IMR-90 (cell line): ENCODE results near the gene DPYD. TPM values are rescaled to one million over a fixed set of nuclear protein-coding genes. Genes with fewer than 3 reads are reported as not detected.

ENCODE experiments used
- ATAC-seq: fragments of 200-7000 bp; cut with Tn5 transposase; 2 replicates; pipeline ENCODE4 v1.9.1; 2020; ENCODE audit warnings: low read depth, mild to moderate bottlenecking, moderate library complexity
- BruUV-seq: library from RNA; stranded (reverse); fragments of 400-500 nt; replicated peaks from 2 replicates; lab custom pipeline; 2021; lab: Mats Ljungman, UMichigan
- CTCF ChIA-PET: fragments of 300-600 bp; formaldehyde crosslinking; extraction: SDS; loops from one replicate; lab custom pipeline; 2021; ENCODE audit warnings: antibody characterized with exemption; lab: Yijun Ruan, JAX
- POLR2A ChIA-PET: fragments of 300-600 bp; sonication (Branson Sonifier 250); formaldehyde crosslinking; loops from one replicate; lab custom pipeline; 2022; ENCODE audit warnings: antibody characterized with exemption; ENCODE audit not compliant: unreplicated experiment; lab: Charles Lee
- DNase-seq: peaks from one replicate; pipeline ENCODE4 v3.0.0; 2013
- H2AFZ ChIP-seq: replicated peaks from 2 replicates; pipeline ENCODE3; 2013; ENCODE audit warnings: low read length, mild to moderate bottlenecking; ENCODE audit not compliant: poor library complexity
- H2AK5ac ChIP-seq: 2 replicates; pipeline ENCODE4 v1.6.1; 2013; ENCODE audit warnings: low read depth, low read length, inconsistent platforms
- H2AK9ac ChIP-seq: replicated peaks from 2 replicates; pipeline ENCODE3; 2013; ENCODE audit warnings: mild to moderate bottlenecking, low read depth, low read length, moderate library complexity; ENCODE audit not compliant: poor library complexity
- H2BK120ac ChIP-seq: 2 replicates; pipeline ENCODE4 v1.6.1; 2013; ENCODE audit warnings: low read depth, low read length, inconsistent platforms
- H2BK15ac ChIP-seq: 3 replicates; pipeline ENCODE4 v1.6.1; 2013; ENCODE audit warnings: low read depth, low read length, inconsistent platforms
- H2BK20ac ChIP-seq: 2 replicates; pipeline ENCODE4 v1.6.1; 2013; ENCODE audit warnings: low read depth, mild to moderate bottlenecking, inconsistent platforms, low read length, moderate library complexity
- H2BK5ac ChIP-seq: 2 replicates; pipeline ENCODE4 v1.6.1; 2013; ENCODE audit warnings: mild to moderate bottlenecking, low read depth, low read length, inconsistent platforms; ENCODE audit not compliant: poor library complexity, severe bottlenecking
- H3K14ac ChIP-seq: replicated peaks from 2 replicates; pipeline ENCODE4 v1.6.1; 2013; ENCODE audit warnings: low read depth, low read length, inconsistent platforms
- H3K18ac ChIP-seq: 2 replicates; pipeline ENCODE4 v1.6.1; 2013; ENCODE audit warnings: low read depth, low read length, control low read depth
- H3K23ac ChIP-seq: 2 replicates; pipeline ENCODE4 v1.6.1; 2013; ENCODE audit warnings: low read depth, low read length, inconsistent platforms
- H3K27ac ChIP-seq: 2 replicates; pipeline ENCODE4 v1.5.1; 2013; ENCODE audit warnings: mild to moderate bottlenecking, control low read depth, low read length; ENCODE audit not compliant: insufficient read depth
- H3K27me3 ChIP-seq: 2 replicates; pipeline ENCODE4 v1.6.1; 2013; ENCODE audit warnings: low read length; ENCODE audit not compliant: control insufficient read depth, insufficient read depth
- H3K36me3 ChIP-seq: 2 replicates; pipeline ENCODE4 v1.6.1; 2013; ENCODE audit warnings: low read length, mixed read lengths; ENCODE audit not compliant: control insufficient read depth, insufficient read depth
- H3K4ac ChIP-seq: 2 replicates; pipeline ENCODE4 v1.6.1; 2013; ENCODE audit warnings: low read depth, low read length, inconsistent platforms
- H3K4me1 ChIP-seq: 2 replicates; pipeline ENCODE4 v1.6.1; 2013; ENCODE audit warnings: low read length, mixed read lengths; ENCODE audit not compliant: control insufficient read depth, insufficient read depth
- H3K4me2 ChIP-seq: 2 replicates; pipeline ENCODE4 v1.6.1; 2013; ENCODE audit warnings: low read depth, mild to moderate bottlenecking, control low read depth, low read length, moderate library complexity
- H3K4me3 ChIP-seq: 2 replicates; pipeline ENCODE4 v1.5.1; 2013; ENCODE audit warnings: low read depth, mild to moderate bottlenecking, control low read depth, low read length, moderate library complexity; ENCODE audit not compliant: insufficient read depth
- H3K56ac ChIP-seq: 2 replicates; pipeline ENCODE4 v1.6.1; 2013; ENCODE audit warnings: low read length, inconsistent platforms; ENCODE audit not compliant: insufficient read depth; ENCODE audit errors: extremely low read depth
- H3K79me1 ChIP-seq, 2 experiments: 2 replicates each; pipeline ENCODE4 v1.6.1; 2013; ENCODE audit warnings: low read length in 2 of 2, inconsistent platforms in 1 of 2, low read depth in 1 of 2
- H3K9ac ChIP-seq: 2 replicates; pipeline ENCODE4 v1.6.1; 2013; ENCODE audit warnings: low read depth, low read length, control low read depth
- H3K9me1 ChIP-seq: 2 replicates; pipeline ENCODE4 v1.6.1; 2013; ENCODE audit warnings: low read length, inconsistent platforms; ENCODE audit not compliant: insufficient read depth
- H3K9me3 ChIP-seq: 2 replicates; pipeline ENCODE4 v1.6.1; 2013; ENCODE audit warnings: low read length; ENCODE audit not compliant: control insufficient read depth, insufficient read depth
- H4K20me1 ChIP-seq: 2 replicates; pipeline ENCODE4 v1.6.1; 2013; ENCODE audit warnings: low read length, inconsistent platforms; ENCODE audit not compliant: insufficient read depth
- H4K5ac ChIP-seq: 2 replicates; pipeline ENCODE4 v1.6.1; 2013; ENCODE audit warnings: mild to moderate bottlenecking, low read depth, low read length, control low read depth
- H4K8ac ChIP-seq, 2 experiments: 2 replicates each; pipeline ENCODE4 v1.6.1; 2013; ENCODE audit warnings: low read depth in 2 of 2, low read length in 2 of 2, control low read depth in 1 of 2, inconsistent platforms in 1 of 2
- H4K91ac ChIP-seq: 2 replicates; pipeline ENCODE4 v1.6.1; 2013; ENCODE audit warnings: low read depth, low read length, inconsistent platforms; ENCODE audit not compliant: insufficient read depth
- CEBPB ChIP-seq: IDR thresholded peaks from 2 replicates; pipeline ENCODE4 v1.6.1; 2012; ENCODE audit warnings: low read depth, low read length, improper control_type of control experiment
- SMC3 ChIP-seq: fragments of 150-350 bp; IDR thresholded peaks from 2 replicates; pipeline ENCODE4 v1.6.1; 2016; ENCODE audit warnings: low read depth, mild to moderate bottlenecking, antibody characterized with exemption, low read length, moderate library complexity
- WGBS, 2 experiments: methylation state at CpG; one replicate each; pipeline versions ENCODE4 v1.1.5 to v1.1.7; 2013; ENCODE audit warnings: missing lambda C conversion rate in 2 of 2; ENCODE audit not compliant: insufficient read length in 1 of 2; ENCODE audit errors: extremely low coverage in 2 of 2; 5-methylcytosine and 5-hydroxymethylcytosine counted together
- dilution Hi-C: fragments of 300-500 bp; cut with HindIII; formaldehyde crosslinking; loops from one replicate; pipeline ENCODE4 v1.14.3; 2018; ENCODE audit warnings: low sequenced_read_pairs; ENCODE audit not compliant: unreplicated experiment
- in situ Hi-C: fragments of 300-500 bp; cut with MboI; formaldehyde crosslinking; loops from 3 replicates; pipeline ENCODE4 v1.14.3; 2019; ENCODE audit warnings: low sequenced_read_pairs, inconsistent platforms, mixed read lengths
- intact Hi-C: fragments of 100-400 bp; cut with micrococcal nuclease; formaldehyde crosslinking; loops from 2 replicates; pipeline ENCODE4 v1.10.0; 2022
- polyA plus RNA-seq, 3 experiments: library from polyadenylated mRNA; depleted of rRNA; stranded (reverse); fragments of >200 nt; gene quantifications; 2 replicates each; pipeline ENCODE4 v1.2.3, GENCODE V29; 2012; ENCODE audit warnings: low replicate concordance in 1 of 3
- total RNA-seq: library from RNA; depleted of rRNA; stranded (reverse); fragments of >200 nt; gene quantifications from 2 replicates; pipeline ENCODE4 v1.2.3, GENCODE V29; 2012

DPYD gene
- total and polyA plus RNA-seq, 2 of the 4 experiments (the other 2 are of a cell fraction): 9.3 to 47.3 TPM

DNA sequence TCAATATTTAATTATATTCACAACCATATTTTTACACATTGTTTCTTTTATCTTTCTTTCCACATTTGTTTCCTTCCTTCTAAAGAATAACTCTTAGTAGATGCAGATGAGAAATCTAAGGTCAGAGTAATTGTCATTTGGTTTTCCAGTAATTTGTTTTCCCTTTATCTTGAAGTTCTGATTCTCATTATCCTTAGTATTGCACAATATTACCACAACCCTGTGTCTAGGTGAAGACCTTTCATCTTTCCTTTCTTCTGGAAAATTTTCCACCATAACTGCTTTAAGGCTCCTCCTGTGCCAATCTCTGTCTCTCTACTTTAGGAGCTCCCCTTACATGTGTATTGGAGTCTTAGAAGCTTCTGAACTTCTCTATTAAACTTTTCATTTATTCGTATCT, 209.0 kb downstream of the DPYD start:
- H3K14ac ChIP-seq: no peak overlapping the region
- H3K9ac ChIP-seq: no peak overlapping the region
- H2BK120ac ChIP-seq: no peak overlapping the region
- no peak overlapping the region for H2AK9ac ChIP-seq
- H2AK5ac ChIP-seq: no peak overlapping the region
- no peak overlapping the region for H2BK15ac ChIP-seq
- TF ChIP-seq CEBPB (peak; percentile 89), SMC3 (no peak)
- H3K9me3 ChIP-seq: no peaks in the 10 kb centered on the region
- H3K4ac ChIP-seq: no peak overlapping the region
- BruUV-seq: no TSS peak
- H4K20me1 ChIP-seq: no peaks in the 10 kb centered on the region
- no peak overlapping the region for H3K18ac ChIP-seq
- no peak overlapping the region for H2BK5ac ChIP-seq
- H3K4me1 ChIP-seq: no peaks in the 10 kb centered on the region
- CTCF ChIA-PET: interaction anchor here (0.6 kb wide), 1 partner anchor 12 kb away, joined by 3 read pairs; no protein-coding TSS in a partner anchor
- H3K27ac ChIP-seq: no peak overlapping the region
- H3K27me3 ChIP-seq: no peaks in the 10 kb centered on the region
- dilution Hi-C loops: no loop called here
- no peak overlapping the region for H3K23ac ChIP-seq
- H3K4me2 ChIP-seq: no peak overlapping the region
- no peaks in the 10 kb centered on the region for H3K36me3 ChIP-seq
- POLR2A ChIA-PET: no interaction called here
- DNase-seq (no peak), ATAC-seq (no peak)
- in situ Hi-C loops: no loop called here
- H4K91ac ChIP-seq: no peak overlapping the region
- H3K9me1 ChIP-seq: no peaks in the 10 kb centered on the region
- intact Hi-C loops: no loop called here
- H4K5ac ChIP-seq: no peak overlapping the region
- H2AFZ ChIP-seq: no peak overlapping the region
- no CpG with 5 or more reads among the region's 1 CpG for WGBS, 2 experiments
- H2BK20ac ChIP-seq: no peak overlapping the region
- no peak overlapping the region for H4K8ac ChIP-seq
- H3K4me3 ChIP-seq: no peak overlapping the region
- no peak overlapping the region for H3K56ac ChIP-seq
- no peaks in the 10 kb centered on the region for H3K79me1 ChIP-seq
